Measurements from ENCODE around the gene CAST.

The CAST gene

GRCh38 chr5:96673127-96673526 is 11.0 kb downstream of the CAST start:
- no peak for DNase-seq

GRCh38 chr5:96675882-96676281 is 13.7 kb downstream of the CAST start:
- no peak for DNase-seq

- no peak for DNase-seq
Observed at GRCh38 chr5:96677496-96677895, 15.3 kb downstream of the CAST start.

GRCh38 chr5:96679293-96679692 is 17.1 kb downstream of the CAST start:
- no peak for DNase-seq

- DNase-seq: peak; percentile 23
Observed at GRCh38 chr5:96680759-96681470, 18.7 kb downstream of the CAST start.

GRCh38 chr5:96683392-96683791 is 21.2 kb downstream of the CAST start:
- no peak for DNase-seq

GRCh38 chr5:96683810-96684209 is 21.6 kb downstream of the CAST start:
- DNase-seq: no peak

- no peak for DNase-seq
Observed at GRCh38 chr5:96687080-96687479, 24.9 kb downstream of the CAST start.

- DNase-seq: peak; percentile 60
Observed at GRCh38 chr5:96687812-96688453, 25.8 kb downstream of the CAST start.

GRCh38 chr5:96690861-96691260 is 28.7 kb downstream of the CAST start:
- peak; percentile 21 for DNase-seq

- peak; percentile 60 for DNase-seq
Observed at GRCh38 chr5:96691503-96692303, 29.5 kb downstream of the CAST start.

GRCh38 chr5:96692441-96692840 is 30.3 kb downstream of the CAST start:
- DNase-seq: peak; percentile 63

- peak; percentile 25 for DNase-seq
Observed at GRCh38 chr5:96699186-96699820, 37.1 kb downstream of the CAST start.

GRCh38 chr5:96702503-96703383 is 40.6 kb downstream of the CAST start:
- peak; percentile 96 for DNase-seq

- no peak for DNase-seq
Observed at GRCh38 chr5:96703384-96703920, 41.3 kb downstream of the CAST start.

- DNase-seq: no peak
Observed at GRCh38 chr5:96703995-96704394, 41.8 kb downstream of the CAST start.

- no peak for DNase-seq
Observed at GRCh38 chr5:96706433-96707111, 44.4 kb downstream of the CAST start.

- no peak for DNase-seq
Observed at GRCh38 chr5:96708600-96708999, 46.4 kb downstream of the CAST start.

GRCh38 chr5:96709152-96709821 is 47.1 kb downstream of the CAST start:
- peak; percentile 75 for DNase-seq

- no peak for DNase-seq
Observed at GRCh38 chr5:96712100-96712746, 50.0 kb downstream of the CAST start.
